ENCODE data around the gene RITA1.

DNA sequence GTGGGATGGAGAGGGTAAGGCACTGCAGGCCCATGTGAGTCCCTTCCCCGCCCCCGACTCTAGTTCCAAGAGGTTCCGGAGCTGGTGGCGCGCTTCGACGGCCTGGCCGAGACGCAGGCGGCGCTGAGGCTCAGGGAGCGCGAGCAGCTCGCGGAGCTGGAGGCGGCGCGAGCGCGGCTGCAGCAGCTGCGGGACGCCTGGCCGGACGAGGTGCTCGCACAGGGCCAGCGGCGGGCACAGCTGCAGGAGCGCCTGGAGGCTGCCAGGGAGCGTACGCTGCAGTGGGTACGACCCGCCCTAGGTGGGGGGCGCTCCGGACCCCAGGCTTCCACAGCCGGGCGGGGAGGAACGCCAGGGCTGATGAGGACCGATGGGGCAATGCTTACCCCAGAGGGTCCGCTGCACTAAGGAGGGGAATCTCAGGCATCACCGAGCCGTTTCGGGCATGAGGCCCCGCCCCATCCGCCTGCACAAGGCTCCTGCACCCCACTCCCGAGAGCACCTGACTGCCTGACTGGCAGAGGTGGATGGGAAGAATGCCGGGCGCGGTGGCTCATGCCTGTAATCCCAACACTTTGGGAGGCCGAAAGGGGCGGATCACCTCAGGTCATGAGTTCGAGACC lies 31.1 kb upstream of the RITA1 start:
- TF ChIP-seq, protein P1, sequence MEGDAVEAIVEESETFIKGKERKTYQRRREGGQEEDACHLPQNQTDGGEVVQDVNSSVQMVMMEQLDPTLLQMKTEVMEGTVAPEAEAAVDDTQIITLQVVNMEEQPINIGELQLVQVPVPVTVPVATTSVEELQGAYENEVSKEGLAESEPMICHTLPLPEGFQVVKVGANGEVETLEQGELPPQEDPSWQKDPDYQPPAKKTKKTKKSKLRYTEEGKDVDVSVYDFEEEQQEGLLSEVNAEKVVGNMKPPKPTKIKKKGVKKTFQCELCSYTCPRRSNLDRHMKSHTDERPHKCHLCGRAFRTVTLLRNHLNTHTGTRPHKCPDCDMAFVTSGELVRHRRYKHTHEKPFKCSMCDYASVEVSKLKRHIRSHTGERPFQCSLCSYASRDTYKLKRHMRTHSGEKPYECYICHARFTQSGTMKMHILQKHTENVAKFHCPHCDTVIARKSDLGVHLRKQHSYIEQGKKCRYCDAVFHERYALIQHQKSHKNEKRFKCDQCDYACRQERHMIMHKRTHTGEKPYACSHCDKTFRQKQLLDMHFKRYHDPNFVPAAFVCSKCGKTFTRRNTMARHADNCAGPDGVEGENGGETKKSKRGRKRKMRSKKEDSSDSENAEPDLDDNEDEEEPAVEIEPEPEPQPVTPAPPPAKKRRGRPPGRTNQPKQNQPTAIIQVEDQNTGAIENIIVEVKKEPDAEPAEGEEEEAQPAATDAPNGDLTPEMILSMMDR (IDR thresholded peaks at IDR 0.05; ENCODE audit: low read depth, low read length): no peak
- TF ChIP-seq EZH2phosphoT487 (IDR thresholded peaks at IDR 0.05; ENCODE audit: low read depth): no peak

Data from OCI-LY3 (cell line).